Endometrium (tissue), 2 donors: ENCODE measurements around the gene SUSD3.
"Not testable (repeated sequence)": the region's sequence is repeated elsewhere in the genome, so short reads cannot be mapped to it uniquely, and the experiment has no call there.

Experiments used
- FAIRE-seq: peaks from 2 replicates; lab custom pipeline; 2012; peaks lifted over from hg19 to GRCh38; lab: Jason Lieb, UNC
- donor health status: control.
- donor health status: control.

Gene SUSD3

DNA sequence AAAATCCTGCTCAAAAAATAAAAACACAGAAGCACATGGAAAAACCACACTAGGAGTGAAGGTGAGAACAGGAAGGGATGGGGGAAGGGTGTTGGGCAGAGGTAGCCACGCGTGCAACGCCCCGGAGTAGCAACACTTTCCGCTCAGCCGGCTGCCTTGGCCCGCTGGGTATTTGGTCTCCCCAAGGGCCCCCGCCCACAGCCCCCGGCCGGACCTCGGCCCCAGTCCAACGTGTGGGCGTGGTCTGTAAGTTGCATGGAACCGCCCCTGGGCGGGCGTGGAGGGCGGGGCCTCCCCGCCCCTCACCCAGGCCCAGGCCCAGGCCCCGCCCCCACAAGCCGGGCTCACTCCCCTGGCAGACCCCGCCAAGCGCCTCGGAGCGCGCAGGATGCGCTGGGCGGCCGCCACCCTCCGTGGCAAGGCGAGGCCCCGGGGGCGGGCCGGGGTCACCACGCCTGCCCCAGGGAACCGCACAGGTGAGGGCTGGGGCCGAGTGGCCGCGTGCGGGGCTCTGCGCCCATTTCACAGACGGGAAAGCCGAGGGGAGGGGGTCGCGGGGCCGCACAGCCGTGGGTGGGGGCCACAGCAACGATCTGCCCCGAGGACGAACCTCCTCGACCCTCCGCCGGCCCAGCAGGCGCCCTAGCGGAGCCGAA lies at the start of gene SUSD3:
Gene SUSD3, plus strand, starts transcription at position 347 of the 656 bp plus-strand sequence. Its CDS starts 42 bp downstream, at position 389.
- no peak for FAIRE-seq

DNA sequence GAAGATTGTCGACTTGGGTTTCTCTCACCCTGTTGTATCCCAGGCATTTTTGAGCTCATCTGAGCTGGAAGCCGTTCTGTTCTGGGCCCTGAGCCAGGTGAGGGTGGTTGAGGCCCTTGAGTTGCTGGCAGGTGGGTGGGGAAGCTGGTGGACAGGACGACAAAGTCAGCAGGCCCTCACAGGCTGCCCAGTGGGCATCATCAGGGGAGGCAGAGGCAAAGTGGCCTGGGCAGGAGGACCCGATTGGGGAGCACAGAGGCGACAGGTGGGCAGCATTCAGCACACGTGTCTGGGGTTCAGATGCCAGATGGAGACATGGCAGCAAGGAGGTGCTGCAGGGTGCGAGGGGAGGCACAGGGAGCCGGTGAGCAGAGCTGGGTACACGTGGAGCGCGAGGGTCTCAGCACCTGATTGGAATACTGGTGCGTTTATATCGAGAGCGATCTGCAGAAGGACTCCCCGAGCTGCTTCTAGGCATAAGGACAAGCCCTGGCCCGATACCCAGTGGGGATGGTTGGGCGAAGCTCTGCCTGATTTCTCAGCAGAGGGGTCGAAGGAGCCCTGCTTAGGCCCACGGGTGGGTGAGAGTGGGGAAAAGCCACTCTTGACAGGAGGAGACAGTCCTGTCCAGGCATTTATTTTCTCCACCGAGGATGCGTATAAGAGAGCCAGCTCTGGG lies 49.0 kb upstream of the SUSD3 start:
- FAIRE-seq = no peak

DNA sequence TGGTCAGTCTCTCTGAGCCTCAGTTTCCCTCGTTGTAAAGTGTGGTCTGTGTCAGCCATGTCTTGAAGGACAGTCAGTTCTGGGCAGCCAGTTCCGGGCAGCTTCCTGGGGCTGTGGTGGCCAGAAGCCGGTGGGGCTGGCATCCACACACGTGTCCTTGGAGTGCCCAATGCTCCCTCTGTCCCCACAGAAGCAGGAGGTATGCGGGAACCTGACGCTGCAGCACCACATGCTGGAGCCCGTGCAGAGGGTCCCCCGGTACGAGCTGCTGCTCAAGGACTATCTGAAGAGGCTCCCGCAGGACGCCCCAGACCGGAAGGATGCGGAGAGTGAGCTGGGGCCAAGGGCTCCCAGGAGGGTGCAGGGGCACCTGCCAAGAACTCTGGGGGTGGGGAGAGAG lies 48.4 kb upstream of the SUSD3 start:
- FAIRE-seq = no peak

DNA sequence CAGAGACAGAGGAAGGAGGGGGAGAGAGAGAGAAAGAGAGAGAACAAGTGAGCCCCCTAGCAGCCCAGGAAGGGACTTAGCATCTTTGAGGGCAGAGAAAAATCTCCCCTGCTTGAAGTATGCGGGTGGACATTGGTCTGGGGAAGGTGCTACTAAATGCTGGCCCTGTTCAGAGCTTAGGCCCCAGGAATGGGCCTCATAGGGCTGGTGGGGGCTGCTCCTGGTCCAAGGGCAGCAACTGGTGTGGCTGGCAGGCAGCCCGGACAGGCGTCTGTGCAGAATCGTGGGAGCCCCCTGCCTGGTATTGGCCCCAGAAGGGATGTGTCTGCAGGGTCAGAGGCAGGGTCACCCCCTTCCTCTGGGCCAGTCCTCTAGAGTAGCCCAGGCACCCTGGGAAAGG lies 47.8 kb upstream of the SUSD3 start:
- no peak for FAIRE-seq

DNA sequence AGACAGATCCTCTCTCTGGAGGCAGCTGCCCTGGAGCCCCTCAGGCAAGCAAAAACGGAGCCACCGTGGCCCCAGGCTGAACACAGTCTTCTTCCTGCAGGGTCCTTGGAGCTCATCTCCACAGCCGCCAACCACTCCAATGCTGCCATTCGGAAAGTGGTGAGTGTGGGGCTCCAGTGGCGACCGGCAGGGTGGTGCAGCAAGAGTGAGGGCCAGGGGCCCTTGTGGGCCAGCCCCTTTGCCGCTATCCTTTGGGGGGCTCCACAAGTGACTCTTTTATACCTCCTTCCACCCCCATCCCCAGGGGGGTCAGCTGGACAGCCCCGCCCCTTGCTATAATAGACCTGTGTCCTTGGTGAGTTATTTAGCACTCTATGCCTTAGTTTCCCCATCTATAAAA lies 47.4 kb upstream of the SUSD3 start:
- no peak for FAIRE-seq

DNA sequence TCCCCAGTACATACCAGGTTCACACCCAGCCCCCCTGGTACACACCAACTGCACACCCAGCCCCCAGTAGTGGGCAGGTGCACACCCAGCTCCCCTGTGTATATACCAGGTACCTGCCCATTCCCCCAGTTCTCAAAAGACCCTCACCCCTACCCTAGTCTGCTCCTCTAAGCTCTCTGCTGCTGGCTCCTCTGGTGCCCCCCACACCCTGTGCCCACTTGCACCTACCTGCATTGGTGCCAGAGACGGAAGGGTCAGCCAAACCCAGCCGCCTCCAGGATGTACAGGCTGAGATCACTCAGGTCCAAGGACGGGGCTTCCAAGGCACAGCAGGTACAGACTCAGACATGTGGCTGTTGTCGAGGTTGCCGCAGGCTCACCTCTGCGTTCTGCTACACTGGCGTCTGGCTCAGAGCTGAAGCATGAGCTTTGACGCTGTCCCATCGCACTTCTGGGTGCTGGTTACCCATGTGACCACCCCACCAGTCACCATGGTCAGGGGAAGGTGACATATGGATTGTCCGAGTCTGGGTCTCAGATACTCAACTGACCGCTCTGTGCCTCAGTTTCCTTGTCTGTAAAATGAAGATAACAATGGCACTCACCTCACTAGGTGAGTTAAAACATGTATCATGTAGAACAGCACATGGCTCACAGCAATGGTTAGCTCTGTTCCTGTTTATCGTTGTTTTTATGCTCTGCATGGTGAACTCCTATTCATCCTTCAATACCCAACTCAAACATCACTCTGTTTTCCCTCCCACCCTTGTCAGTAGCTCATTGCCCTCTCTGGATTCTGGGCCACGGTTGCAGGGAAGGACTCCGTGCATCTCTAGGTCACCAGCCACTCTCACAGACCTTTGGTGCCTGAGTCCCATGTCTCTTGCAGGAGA lies 45.3 kb upstream of the SUSD3 start:
- FAIRE-seq = no peak

DNA sequence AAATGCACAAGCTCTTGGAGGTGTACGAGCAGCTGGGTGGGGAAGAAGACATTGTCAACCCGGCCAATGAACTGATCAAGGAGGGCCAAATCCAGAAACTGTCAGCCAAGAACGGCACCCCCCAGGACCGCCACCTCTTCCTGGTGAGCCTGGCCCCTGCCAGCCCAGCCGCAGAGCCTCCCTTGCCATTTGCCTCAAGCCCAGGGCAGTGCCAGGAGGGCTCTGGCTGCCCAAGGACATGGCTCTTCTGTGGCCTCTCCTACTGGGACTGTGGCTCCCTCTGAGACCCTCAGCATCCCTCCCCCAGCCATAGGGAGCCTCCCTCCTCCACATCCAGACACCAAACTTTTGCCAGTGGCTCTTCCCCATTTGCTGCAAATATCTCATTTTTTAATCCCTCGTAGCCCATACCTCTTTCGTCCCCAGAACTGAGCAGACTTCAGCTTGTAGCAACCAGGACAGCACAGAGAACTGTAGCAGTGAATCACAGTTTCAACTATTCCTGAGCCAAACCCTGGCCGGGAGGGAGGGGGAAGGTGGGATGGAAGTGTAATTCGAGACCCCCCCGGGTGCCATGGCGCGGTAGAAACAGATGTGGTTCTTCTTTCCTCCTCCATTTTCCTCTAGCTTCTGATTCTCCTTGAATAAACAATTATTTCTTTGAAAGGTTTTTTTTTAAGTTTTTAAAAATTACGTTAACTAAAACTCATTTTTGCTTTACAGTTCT lies 44.5 kb upstream of the SUSD3 start:
- no peak for FAIRE-seq

DNA sequence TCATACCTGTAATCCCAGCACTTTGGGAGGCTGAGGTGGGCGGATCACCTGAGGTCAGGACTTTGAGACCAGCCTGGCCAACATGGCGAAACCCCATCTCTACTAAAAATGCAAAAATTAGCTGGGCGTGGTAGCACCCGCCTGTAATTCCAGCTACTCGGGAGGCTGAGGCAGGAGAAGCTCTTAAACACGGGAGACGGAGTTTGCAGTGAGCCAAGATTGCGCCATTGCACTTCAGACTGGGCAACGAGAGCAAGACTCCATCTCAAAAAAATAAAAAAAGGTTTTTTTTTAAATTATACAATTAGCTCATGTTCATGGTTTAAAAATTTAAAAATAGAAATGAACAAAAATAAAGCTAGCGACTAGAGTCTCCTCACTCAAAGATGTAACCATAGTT lies 43.3 kb upstream of the SUSD3 start:
- not testable (repeated sequence) for FAIRE-seq

DNA sequence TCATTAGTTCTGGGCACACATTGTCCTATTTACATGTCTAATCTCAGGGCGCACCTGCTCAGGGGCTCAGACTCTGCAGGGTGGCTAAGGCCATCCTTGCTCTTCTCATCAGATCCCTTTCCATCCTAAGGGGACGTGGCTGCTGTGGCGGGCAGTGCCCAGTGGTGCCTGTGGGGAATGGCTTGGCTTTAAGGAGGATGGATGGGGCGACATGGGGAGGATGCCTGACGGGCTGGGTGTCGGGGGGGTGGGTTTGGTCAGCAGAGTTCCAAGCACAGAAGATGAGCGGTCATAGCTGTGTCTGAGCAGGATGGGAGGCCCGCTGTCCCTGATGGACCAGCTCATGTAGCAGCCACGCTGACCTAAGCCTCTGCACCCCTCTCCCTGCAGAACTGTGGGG lies 40.9 kb upstream of the SUSD3 start:
- FAIRE-seq = no peak

DNA sequence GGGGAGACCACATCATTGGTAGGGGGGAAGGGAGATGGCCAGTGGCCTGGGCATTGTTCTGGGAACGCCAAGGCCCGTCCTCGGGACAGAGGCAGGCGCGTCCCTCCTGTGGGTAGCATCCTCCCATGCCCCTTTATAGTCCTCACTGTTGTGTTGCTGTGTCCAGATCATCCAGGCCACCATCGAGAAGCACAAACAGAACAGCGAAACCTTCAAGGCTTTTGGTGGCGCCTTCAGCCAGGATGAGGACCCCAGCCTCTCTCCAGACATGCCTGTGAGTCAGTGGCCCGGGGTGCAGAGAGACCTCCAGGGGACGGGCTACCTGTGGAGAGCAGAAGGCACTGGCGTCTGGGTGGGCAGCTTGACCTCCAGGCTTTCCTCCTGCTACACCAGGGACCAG lies 38.4 kb upstream of the SUSD3 start:
- FAIRE-seq = no peak

DNA sequence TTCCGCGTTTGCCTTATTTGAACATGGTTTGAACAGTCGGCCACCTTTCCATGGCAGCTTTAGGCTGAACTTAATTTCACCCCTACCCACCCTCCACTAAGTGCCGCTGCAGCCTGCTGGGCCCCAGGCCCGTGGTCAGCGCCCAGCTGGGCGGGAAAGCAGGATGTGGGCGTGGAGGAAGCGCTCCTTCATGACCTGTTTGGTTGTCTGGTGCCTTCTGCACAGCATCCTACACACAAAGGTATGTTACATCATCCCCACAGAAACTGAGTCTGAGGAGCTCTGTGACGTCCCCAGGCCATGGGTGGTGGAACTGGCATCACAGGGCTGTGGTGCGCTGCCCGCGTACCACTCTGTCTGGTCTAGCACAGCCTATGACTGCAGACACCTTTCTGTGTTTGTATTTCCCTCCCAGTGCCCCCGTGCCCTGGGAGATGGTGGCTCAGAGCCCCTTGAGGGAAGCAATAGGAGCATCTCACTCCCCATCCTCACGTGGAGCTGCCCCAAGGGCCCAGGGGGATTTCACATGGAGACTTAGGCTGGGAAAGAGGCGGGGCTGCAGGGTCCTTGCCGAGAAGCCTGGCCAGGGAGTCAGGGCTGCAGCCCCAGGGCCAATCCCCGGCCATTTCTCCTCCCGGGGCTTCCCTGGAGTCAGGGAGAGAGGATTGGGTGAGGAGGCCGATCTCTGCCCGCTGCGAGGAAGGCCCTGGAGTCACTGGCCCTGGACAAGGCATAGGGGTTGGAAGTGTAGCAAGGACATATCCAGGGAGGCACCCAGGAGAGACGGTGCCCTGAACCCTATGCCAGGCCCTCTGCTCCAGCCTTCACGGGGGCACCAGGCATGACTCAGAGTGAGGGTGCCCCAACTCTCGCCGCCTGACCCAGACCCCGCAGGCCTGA lies 37.5 kb upstream of the SUSD3 start:
- FAIRE-seq = no peak

DNA sequence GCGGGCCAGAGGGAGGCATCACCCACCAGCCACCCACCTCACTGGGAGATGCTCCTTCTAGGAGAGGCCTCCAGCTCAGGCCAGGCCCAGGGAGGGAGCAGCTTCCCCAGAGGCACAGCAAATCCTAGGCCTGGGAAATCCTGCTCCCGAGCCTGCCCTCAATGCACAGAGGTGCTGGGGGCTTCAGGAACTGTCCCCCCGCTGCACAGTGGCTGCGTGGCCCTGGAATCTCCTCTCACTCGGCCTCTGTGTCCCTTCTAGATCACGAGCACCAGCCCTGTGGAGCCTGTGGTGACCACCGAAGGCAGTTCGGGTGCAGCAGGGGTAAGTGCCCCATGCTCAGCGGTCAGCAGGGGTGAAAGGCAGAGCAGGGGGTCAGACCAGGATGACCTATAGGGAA lies 36.4 kb upstream of the SUSD3 start:
- FAIRE-seq = no peak

DNA sequence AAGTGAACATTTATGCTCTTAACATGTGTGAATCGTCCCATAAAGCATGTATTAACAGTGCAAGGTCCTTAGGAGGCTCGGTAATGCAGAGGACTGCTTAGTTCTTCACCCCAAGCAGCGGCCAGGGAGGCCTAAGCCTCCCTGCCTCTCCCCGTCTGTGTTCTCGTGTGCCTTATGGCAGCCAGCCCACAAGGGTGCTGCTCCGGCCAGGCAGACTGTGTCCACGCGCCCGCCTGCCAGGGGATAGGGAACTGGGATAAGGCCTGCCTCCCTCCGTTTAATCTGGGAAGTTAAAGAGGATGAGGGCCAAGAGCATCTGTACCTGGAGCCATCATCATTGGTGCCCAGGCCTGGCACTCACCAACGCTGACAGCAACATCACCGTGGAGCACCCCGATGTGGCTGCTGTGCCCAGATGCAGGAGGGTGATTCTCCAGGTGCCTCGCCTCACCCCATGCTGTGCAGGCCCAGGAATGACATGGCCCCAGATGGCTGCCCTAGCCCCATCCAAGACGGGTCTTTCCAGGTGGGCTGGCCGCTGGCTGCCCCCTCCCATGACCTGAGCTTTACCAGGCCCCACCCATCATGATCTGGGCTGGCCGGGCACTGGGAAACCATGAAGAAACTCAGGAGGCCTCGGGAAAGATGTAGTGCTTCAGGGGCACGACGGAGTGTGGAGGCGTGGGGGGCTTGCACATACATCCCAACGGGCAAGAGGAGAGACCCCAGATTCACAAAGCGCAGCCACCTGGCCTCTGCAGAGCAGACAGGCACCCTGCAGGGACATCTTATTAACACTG lies 35.6 kb upstream of the SUSD3 start:
- no peak for FAIRE-seq

DNA sequence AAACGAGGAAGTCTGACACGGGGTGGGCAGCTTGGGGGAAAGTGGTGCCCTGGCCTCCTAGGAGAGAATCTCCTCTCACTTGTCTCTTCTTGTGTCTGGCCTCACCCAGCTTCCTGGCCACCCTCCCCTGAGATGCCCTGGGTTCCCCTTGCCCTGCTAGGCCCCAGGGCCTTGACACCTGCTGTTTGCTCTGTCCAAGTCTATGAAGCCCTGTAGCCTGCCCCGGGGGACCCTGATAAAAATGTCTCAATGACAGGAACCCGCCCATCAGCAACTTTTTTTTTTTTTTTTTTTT lies 35.0 kb upstream of the SUSD3 start:
- no peak for FAIRE-seq

DNA sequence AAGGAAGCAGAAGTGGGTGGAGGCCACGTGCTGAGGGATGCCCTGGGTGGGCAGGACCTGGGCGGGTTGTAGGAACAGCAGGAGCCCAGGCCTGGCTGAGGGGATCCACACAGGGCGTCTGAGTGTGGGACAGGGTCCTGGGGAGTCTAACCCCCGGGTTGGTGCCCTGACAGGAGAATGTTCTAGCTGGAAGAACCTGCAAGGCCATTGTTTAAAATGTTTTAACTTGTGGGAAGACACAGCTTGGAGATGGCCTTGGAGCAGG lies 33.9 kb upstream of the SUSD3 start:
- no peak for FAIRE-seq

DNA sequence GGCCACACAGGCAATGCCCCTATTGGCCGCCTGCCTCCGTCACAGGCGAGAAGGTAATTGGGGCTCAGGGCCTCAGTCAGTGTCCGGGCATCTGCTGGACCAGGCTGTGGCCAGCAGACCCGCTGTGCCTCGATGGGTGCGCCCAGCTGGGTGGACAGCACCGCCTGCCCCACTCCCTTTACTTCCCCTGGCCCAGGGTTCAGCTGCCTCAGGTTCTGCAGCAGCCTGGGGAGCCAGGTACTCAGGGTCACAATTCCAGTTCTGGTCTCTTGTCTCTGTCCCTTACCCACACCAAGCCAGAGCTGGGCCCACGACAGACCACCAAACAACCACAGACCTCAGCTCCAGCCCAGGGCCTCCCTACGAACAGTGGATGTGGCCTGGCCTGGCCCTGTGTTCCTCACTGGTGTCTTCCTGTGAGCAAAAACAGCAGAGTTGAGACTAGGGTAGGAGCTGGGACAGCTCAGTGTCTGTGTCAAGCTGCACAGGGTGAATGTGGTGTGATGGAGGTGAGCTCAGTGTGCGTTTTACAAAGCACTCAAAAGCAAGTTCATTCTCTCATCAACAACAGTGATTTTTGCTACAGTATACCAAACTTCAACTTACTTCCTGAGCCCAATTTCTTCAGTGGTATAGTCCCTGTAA lies 33.4 kb upstream of the SUSD3 start:
- no peak for FAIRE-seq

DNA sequence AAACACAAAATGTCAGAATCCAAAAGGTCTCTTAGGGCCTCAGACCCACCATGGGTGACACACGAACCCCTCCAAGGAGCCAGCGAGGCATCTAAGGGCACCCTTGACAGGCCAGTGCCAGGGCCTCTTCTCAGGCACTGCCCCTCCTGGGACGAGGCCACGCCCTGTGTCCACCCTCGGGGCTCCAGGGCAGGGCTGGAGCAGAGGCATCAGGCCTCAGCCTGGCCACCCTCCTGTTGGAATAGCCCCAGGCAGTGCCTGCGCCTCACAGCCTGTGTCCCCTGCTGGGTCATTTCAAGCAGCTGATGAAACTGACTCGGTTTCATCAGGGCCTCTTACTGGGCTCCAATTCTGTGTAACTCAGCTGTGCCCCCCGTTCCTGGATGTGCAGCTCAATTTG lies 32.8 kb upstream of the SUSD3 start:
- no peak for FAIRE-seq

DNA sequence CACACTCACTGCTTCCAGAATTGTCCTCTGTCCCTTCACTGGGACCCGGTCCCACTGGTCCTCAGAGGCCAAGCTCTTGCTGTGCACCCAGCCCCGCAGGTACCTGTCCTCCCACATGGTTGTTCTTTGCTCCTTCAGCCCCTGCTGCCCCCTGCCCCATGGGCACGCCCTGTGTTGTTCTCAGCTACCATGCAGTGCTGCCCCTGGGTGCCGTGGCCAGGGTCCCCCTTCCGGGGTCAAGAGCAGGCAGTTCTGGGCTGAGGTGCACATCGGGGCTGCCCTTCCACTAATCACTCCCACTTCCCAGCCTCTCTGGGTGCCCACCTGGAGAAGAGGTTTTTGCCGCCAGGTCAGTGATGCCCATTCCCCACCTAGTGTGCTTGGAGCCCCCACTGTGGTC lies 31.9 kb upstream of the SUSD3 start:
- no peak for FAIRE-seq

DNA sequence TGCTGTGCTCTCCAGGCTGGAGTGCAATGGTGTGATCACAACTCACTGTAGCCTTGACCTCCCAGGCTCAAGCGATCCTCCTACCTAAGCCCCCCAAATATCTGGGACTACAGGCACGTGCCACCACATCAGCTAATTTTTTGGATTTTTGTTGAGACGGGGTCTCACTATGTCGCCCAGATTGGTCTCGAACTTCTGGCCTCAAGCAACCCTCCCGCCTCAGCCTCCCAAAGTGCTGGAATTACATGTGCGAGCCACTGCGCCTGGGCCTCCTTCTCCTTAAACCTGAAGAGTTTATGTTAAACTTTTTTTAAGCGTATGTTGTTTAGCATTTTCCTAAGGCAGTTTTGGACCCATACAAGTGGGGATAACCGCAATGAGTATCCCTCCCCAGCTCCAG lies 30.8 kb upstream of the SUSD3 start:
- no peak for FAIRE-seq

DNA sequence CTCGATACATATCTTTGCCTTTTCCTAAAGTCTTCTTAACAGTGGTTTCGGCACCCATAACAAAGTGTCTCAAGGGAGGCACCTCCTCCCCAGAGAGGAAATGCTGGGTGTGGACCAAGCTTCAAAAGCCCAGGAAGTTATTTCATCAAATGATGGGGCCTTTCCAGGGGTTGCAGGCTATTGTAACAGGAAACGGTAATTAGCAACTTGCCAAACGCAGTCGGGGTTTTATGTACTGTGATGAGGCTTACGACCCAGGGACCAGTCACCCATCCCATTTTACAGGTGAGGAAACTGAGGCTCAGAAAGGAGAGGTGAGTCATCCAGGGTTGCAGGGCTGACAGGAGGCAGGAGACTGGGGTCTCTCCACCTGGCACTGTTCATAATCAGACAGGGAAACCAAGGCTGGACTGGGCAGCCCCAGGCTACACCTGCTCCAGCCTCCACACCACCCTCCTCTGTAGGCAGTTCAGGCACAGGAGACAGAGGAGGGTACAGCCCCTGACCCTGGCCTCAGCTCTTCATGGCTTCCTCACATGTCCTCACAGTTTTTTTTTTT lies 30.0 kb upstream of the SUSD3 start:
- no peak for FAIRE-seq
